ENCODE results near the gene CLK2.

The CLK2 gene

GRCh38 chr1:155273343-155274245 is at the start of gene CLK2:
Gene CLK2 (minus strand): TSS chr1:155273504. CDS start chr1:155270977, 2,527 bp downstream.
- DNase-seq (ENCODE audit: low spot score), result peak; percentile 98

- peak; percentile 46 for DNase-seq (ENCODE audit: low spot score)
Measured at GRCh38 chr1:155322571-155322952, 49.3 kb upstream of the CLK2 start.

- DNase-seq (ENCODE audit: low spot score), result no peak
Measured at GRCh38 chr1:155321639-155322503, 48.6 kb upstream of the CLK2 start.

- DNase-seq (ENCODE audit: low spot score), result peak; percentile 85
Measured at GRCh38 chr1:155320661-155321617, 47.6 kb upstream of the CLK2 start, which contains the start of gene RUSC1. Gene RUSC1 (plus strand): TSS chr1:155320894. CDS start chr1:155321774, 880 bp downstream.

GRCh38 chr1:155320252-155320651 is 46.9 kb upstream of the CLK2 start:
- no peak for DNase-seq (ENCODE audit: low spot score)

- no peak for DNase-seq (ENCODE audit: low spot score)
Measured at GRCh38 chr1:155319536-155319935, 46.2 kb upstream of the CLK2 start.

GRCh38 chr1:155318082-155318481 is 44.8 kb upstream of the CLK2 start:
- no peak for DNase-seq (ENCODE audit: low spot score)

- DNase-seq (ENCODE audit: low spot score), result no peak
Measured at GRCh38 chr1:155316922-155317321, 43.6 kb upstream of the CLK2 start.

GRCh38 chr1:155313261-155313660 is 40.0 kb upstream of the CLK2 start:
- no peak for DNase-seq (ENCODE audit: low spot score)

GRCh38 chr1:155309423-155310021 is 36.2 kb upstream of the CLK2 start:
- DNase-seq (ENCODE audit: low spot score), result no peak

GRCh38 chr1:155308493-155309422 is 35.5 kb upstream of the CLK2 start, which contains the start of gene FDPS:
Gene FDPS (plus strand): TSS chr1:155308866. CDS start chr1:155309790, 924 bp downstream.
- DNase-seq (ENCODE audit: low spot score), result peak; percentile 100

- peak; percentile 88 for DNase-seq (ENCODE audit: low spot score)
Measured at GRCh38 chr1:155307247-155307740, 34.0 kb upstream of the CLK2 start.

- no peak for DNase-seq (ENCODE audit: low spot score)
Measured at GRCh38 chr1:155305881-155306391, 32.6 kb upstream of the CLK2 start.

GRCh38 chr1:155304558-155305063 is 31.3 kb upstream of the CLK2 start:
- no peak for DNase-seq (ENCODE audit: low spot score)

GRCh38 chr1:155301342-155301841 is 28.1 kb upstream of the CLK2 start, which contains the start of gene PKLR:
Gene PKLR (minus strand): TSS chr1:155301438. CDS start chr1:155301395, 43 bp downstream.
- DNase-seq (ENCODE audit: low spot score), result no peak

- no peak for DNase-seq (ENCODE audit: low spot score)
Measured at GRCh38 chr1:155300553-155301329, 27.4 kb upstream of the CLK2 start.

- DNase-seq (ENCODE audit: low spot score), result no peak
Measured at GRCh38 chr1:155300024-155300423, 26.7 kb upstream of the CLK2 start.

GRCh38 chr1:155297384-155297783 is 24.1 kb upstream of the CLK2 start:
- no peak for DNase-seq (ENCODE audit: low spot score)
